GM23338 (cell line): Measurements from ENCODE around the gene CNTRL. TPM values are rescaled to one million over a fixed set of nuclear protein-coding genes. Genes with fewer than 3 reads are reported as not detected.

Source experiments
- ATAC-seq: fragments of 200-7000 bp; cut with Tn5 transposase; 3 replicates; pipeline ENCODE4 v1.9.1; 2020
- DNase-seq: peaks from one replicate; pipeline ENCODE4 v3.0.0-alpha.2; 2015; ENCODE audit warnings: low spot score
- H2AFZ ChIP-seq: fragments of 200-600 bp; sonication (generic); 2 replicates; pipeline ENCODE4 v1.8.0; 2016; ENCODE audit warnings: antibody characterized with exemption, mild to moderate bottlenecking, moderate library complexity
- H3F3A ChIP-seq: fragments of 200-600 bp; sonication (generic); replicated peaks from 2 replicates; pipeline ENCODE4 v1.8.0; 2017; ENCODE audit warnings: antibody characterized with exemption, mixed run types, low read depth
- H3K27ac ChIP-seq: fragments of 200-600 bp; sonication (generic); 2 replicates; pipeline ENCODE4 v1.6.1; 2016; ENCODE audit warnings: low read depth
- H3K27me3 ChIP-seq: fragments of 200-600 bp; sonication (generic); 2 replicates; pipeline ENCODE4 v1.8.0; 2016; ENCODE audit warnings: mild to moderate bottlenecking, mixed run types, moderate library complexity; ENCODE audit not compliant: insufficient read depth
- H3K36me3 ChIP-seq: fragments of 200-600 bp; sonication (generic); 2 replicates; pipeline ENCODE4 v1.8.0; 2016; ENCODE audit warnings: mild to moderate bottlenecking; ENCODE audit not compliant: insufficient read depth
- H3K4me1 ChIP-seq: fragments of 200-600 bp; sonication (generic); 2 replicates; pipeline ENCODE4 v1.8.0; 2016; ENCODE audit warnings: mild to moderate bottlenecking, moderate library complexity; ENCODE audit not compliant: insufficient read depth
- H3K4me2 ChIP-seq: fragments of 200-600 bp; sonication (generic); 2 replicates; pipeline ENCODE4 v1.7.1; 2017; ENCODE audit warnings: mixed run types
- H3K4me3 ChIP-seq: fragments of 200-600 bp; sonication (generic); 2 replicates; pipeline ENCODE4 v1.6.1; 2016; ENCODE audit warnings: mixed run types
- H3K79me2 ChIP-seq: fragments of 200-600 bp; sonication (generic); replicated peaks from 2 replicates; pipeline ENCODE4 v1.8.0; 2017; ENCODE audit warnings: mild to moderate bottlenecking; ENCODE audit not compliant: insufficient read depth
- H3K9me2 ChIP-seq: fragments of 200-600 bp; sonication (generic); 2 replicates; pipeline ENCODE4 v1.8.0; 2017; ENCODE audit not compliant: insufficient read depth
- H4K20me1 ChIP-seq: fragments of 200-600 bp; sonication (generic); replicated peaks from 2 replicates; pipeline ENCODE4 v1.8.0; 2017; ENCODE audit warnings: mild to moderate bottlenecking; ENCODE audit not compliant: insufficient read depth
- H3K27ac Mint-ChIP-seq: 2 replicates; pipeline ENCODE4 v1.8.0; 2020; ENCODE audit warnings: inconsistent platforms, mild to moderate bottlenecking, moderate library complexity, mixed read lengths
- H3K27me3 Mint-ChIP-seq: 3 replicates; pipeline ENCODE4 v1.8.0; 2022; ENCODE audit warnings: low read depth, mild to moderate bottlenecking, moderate library complexity, mixed read lengths, inconsistent platforms; ENCODE audit not compliant: insufficient read depth, poor library complexity
- H3K36me3 Mint-ChIP-seq: 3 replicates; pipeline ENCODE4 v1.8.0; 2021; ENCODE audit warnings: low read depth, mild to moderate bottlenecking, inconsistent platforms, moderate library complexity, mixed read lengths
- H3K4me1 Mint-ChIP-seq: 3 replicates; pipeline ENCODE4 v1.8.0; 2020; ENCODE audit warnings: mild to moderate bottlenecking, inconsistent platforms, mixed read lengths
- H3K4me3 Mint-ChIP-seq: 3 replicates; pipeline ENCODE4 v1.8.0; 2021; ENCODE audit warnings: moderate library complexity, mild to moderate bottlenecking, inconsistent platforms, mixed read lengths
- H3K9me3 Mint-ChIP-seq: 3 replicates; pipeline ENCODE4 v1.8.0; 2020; ENCODE audit warnings: moderate library complexity, mild to moderate bottlenecking, inconsistent platforms, mixed read lengths
- CREB1 ChIP-seq: fragments of 250-450 bp; sonication (Bioruptor Pico); IDR thresholded peaks from 2 replicates; pipeline ENCODE4 v1.5.0; 2020; ENCODE audit warnings: low read depth, mild to moderate bottlenecking, moderate library complexity
- CTCF ChIP-seq, 2 experiments: fragments of 200-600 bp in 1 of 2; sonication (generic) in 1 of 2; conservative IDR thresholded peaks; 2 replicates each; pipeline versions ENCODE4 v1.5.1 to v1.6.1; 2016 to 2017; ENCODE audit warnings: antibody characterized with exemption in 2 of 2, low read depth in 2 of 2, mild to moderate bottlenecking in 2 of 2, moderate library complexity in 1 of 2
- ETS1 ChIP-seq: IDR thresholded peaks from 2 replicates; pipeline ENCODE4 v1.6.1; 2016; ENCODE audit warnings: antibody characterized with exemption
- EZH2 ChIP-seq: fragments of 200-600 bp; sonication (generic); IDR thresholded peaks from one replicate; pipeline ENCODE4 v1.8.0; 2017; ENCODE audit warnings: antibody characterized with exemption, mild to moderate bottlenecking, low read depth; ENCODE audit not compliant: unreplicated experiment
- EZH2phosphoT487 ChIP-seq: fragments of 200-600 bp; sonication (generic); IDR thresholded peaks from one replicate; pipeline ENCODE4 v1.8.1; 2018; ENCODE audit warnings: antibody characterized with exemption; ENCODE audit not compliant: unreplicated experiment
- JUNB ChIP-seq: IDR thresholded peaks from one replicate; pipeline ENCODE4 v1.6.1; 2016; ENCODE audit warnings: antibody characterized with exemption; ENCODE audit not compliant: unreplicated experiment
- NANOG ChIP-seq: IDR thresholded peaks from 2 replicates; pipeline ENCODE4 v1.6.1; 2016; ENCODE audit warnings: antibody characterized with exemption, borderline replicate concordance
- POLR2AphosphoS5 ChIP-seq: IDR thresholded peaks from 2 replicates; pipeline ENCODE4 v1.6.1; 2016; ENCODE audit warnings: antibody characterized with exemption, low read depth
- REST ChIP-seq: IDR thresholded peaks from one replicate; pipeline ENCODE4 v1.6.1; 2018; ENCODE audit warnings: antibody characterized with exemption; ENCODE audit not compliant: unreplicated experiment
- STAT1 ChIP-seq: IDR thresholded peaks from one replicate; pipeline ENCODE4 v1.6.1; 2016; ENCODE audit warnings: antibody characterized with exemption; ENCODE audit not compliant: unreplicated experiment
- ZNF114 ChIP-seq: fragments of 250-450 bp; sonication (Bioruptor Pico); IDR thresholded peaks from 2 replicates; pipeline ENCODE4 v1.5.0; 2020; ENCODE audit warnings: mild to moderate bottlenecking, moderate library complexity
- ZNF331 ChIP-seq: fragments of 250-450 bp; sonication (Bioruptor Pico); IDR thresholded peaks from 2 replicates; pipeline ENCODE4 v1.5.0; 2020; ENCODE audit warnings: low read depth, mild to moderate bottlenecking, moderate library complexity
- ZNF462 ChIP-seq: fragments of 250-450 bp; sonication (Bioruptor Pico); IDR thresholded peaks from 2 replicates; pipeline ENCODE4 v1.5.0; 2020; ENCODE audit warnings: mild to moderate bottlenecking, moderate library complexity
- polyA plus RNA-seq: library from polyadenylated mRNA; unstranded; fragments of >200 nt; fragmentation: Nextera tagmentation; extraction: Ambion mirVana; gene quantifications from 2 replicates; pipeline ENCODE4 v1.2.1, GENCODE V29; 2016
- total RNA-seq: library from RNA; depleted of rRNA; stranded (reverse); fragments of >200 nt; shearing (Covaris generic); gene quantifications from 2 replicates; pipeline ENCODE4 v1.2.3, GENCODE V29; 2014

CNTRL gene
- total and polyA plus RNA-seq, 2 experiments from 2014 or later, result 9.2 to 11.7 TPM

- H3K9me3 Mint-ChIP-seq, result no peaks in the 10 kb centered on the region
- Histone ChIP-seq H3K9me2 (no peaks in the 10 kb centered on the region), H3F3A (no peaks in the 10 kb centered on the region), H3K27ac (no peak overlapping the region), H4K20me1 (no peaks in the 10 kb centered on the region), H3K4me3 (no peak overlapping the region), H3K36me3 (no peaks in the 10 kb centered on the region), H3K79me2 (no peaks in the 10 kb centered on the region), H3K4me1 (no peaks in the 10 kb centered on the region), H3K4me2 (no peak overlapping the region), H2AFZ (peak overlapping the region; percentile 68), H3K27me3 (no peaks in the 10 kb centered on the region)
- DNase-seq, result no peak
- H3K27me3 Mint-ChIP-seq, result peaks cover 4% of the 10 kb centered on the region
- no peak overlapping the region for H3K4me3 Mint-ChIP-seq
- ATAC-seq, result no peak
- peaks cover 12% of the 10 kb centered on the region; the same call in 2 of the 3 replicates for H3K4me1 Mint-ChIP-seq
- TF ChIP-seq ZNF462 (CRISPR knock-in tag) (no peak), EZH2 (no peak), CTCF (conservative IDR thresholded peaks at IDR 0.05; ENCODE audit: low read depth in 2 of 2) (no peak), POLR2AphosphoS5 (no peak), ETS1 (no peak), NANOG (no peak), ZNF331 (CRISPR knock-in tag) (no peak), REST (no peak), ZNF114 (CRISPR knock-in tag) (no peak), EZH2phosphoT487 (no peak), STAT1 (no peak), JUNB (no peak), CREB1 (CRISPR knock-in tag) (no peak)
- no peaks in the 10 kb centered on the region for H3K36me3 Mint-ChIP-seq
- no peak overlapping the region for H3K27ac Mint-ChIP-seq
Observed at GRCh38 chr9:121053544-121053943, 21.2 kb upstream of the CNTRL start.
